Cardiac muscle cell (in vitro differentiated cells and primary cell): ENCODE data around the gene GRID1. TPM values are rescaled to one million over a fixed set of nuclear protein-coding genes. Genes with fewer than 3 reads are reported as not detected.

ENCODE experiments used
- DNase-seq, 2 donors: peaks; one replicate each; pipeline versions ENCODE4 v3.0.0 to v3.0.0-alpha.2; 2010 to 2017; ENCODE audit warnings: low read depth in 1 of 2, low spot score in 1 of 2
- H3K27ac ChIP-seq: fragments of 200-600 bp; sonication (generic); 2 replicates; pipeline ENCODE4 v1.5.1; 2016
- H3K27me3 ChIP-seq: fragments of 200-600 bp; sonication (generic); 2 replicates; pipeline ENCODE4 v1.6.0; 2016; ENCODE audit warnings: control low read depth
- H3K36me3 ChIP-seq: fragments of 200-600 bp; sonication (generic); 2 replicates; pipeline ENCODE4 v1.5.1; 2016; ENCODE audit warnings: control low read depth
- H3K4me1 ChIP-seq: fragments of 200-600 bp; sonication (generic); 2 replicates; pipeline ENCODE4 v1.8.1; 2017; ENCODE audit warnings: low read depth, mild to moderate bottlenecking, mixed run types
- H3K4me3 ChIP-seq: fragments of 200-600 bp; sonication (generic); 2 replicates; pipeline ENCODE4 v1.5.1; 2016; ENCODE audit warnings: mild to moderate bottlenecking
- H3K9me3 ChIP-seq: fragments of 200-600 bp; sonication (generic); 2 replicates; pipeline ENCODE4 v1.5.1; 2017; ENCODE audit warnings: low read depth, mild to moderate bottlenecking, control low read depth
- CTCF ChIP-seq: IDR thresholded peaks from 2 replicates; pipeline ENCODE4 v1.5.1; 2012; ENCODE audit warnings: low read depth, mild to moderate bottlenecking, low read length
- polyA plus RNA-seq: library from polyadenylated mRNA; unstranded; fragments of >200 nt; fragmentation: Nextera tagmentation; extraction: Ambion mirVana; gene quantifications from 2 replicates; pipeline ENCODE4 v1.2.1, GENCODE V29; 2016
- total RNA-seq: library from RNA; depleted of rRNA; stranded (reverse); fragments of >200 nt; gene quantifications from 2 replicates; pipeline ENCODE4 v1.2.3, GENCODE V29; 2016

Gene GRID1
- total and polyA plus RNA-seq, 2 experiments from 2014 or later, result 1.5 to 1.6 TPM

DNA sequence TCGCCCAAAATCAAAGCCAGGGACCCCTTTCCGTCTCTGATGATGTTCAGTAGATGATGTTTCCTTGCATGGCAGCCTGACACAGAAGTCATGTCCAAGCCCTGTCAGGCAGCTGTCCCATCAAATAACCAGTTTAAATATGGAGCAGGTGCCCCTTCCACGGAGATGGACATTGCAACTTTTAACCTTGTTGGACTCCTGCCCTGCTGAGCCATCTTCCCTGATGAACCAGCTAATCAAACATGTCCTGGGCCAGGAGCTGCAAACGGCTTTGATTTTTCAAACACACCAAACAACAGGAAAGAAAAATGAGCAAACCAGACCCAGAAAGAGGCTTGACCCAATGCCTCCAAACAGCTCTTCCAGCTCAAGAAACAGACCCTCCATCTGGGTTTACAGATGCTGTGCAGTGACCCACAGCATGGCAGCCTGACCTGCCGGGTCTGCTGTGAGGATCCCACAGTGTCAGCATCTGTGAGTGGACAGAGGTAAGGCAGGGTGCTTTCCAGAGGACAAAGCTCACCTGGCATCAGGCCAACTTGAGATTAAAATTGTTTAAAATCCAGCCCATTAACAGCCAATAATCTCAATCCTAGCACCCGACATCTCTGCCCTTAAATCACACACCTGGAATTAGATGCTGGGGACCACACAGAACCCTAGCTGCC, 372.6 kb downstream of the GRID1 start:
- DNase-seq, result no peak
- no peaks in the 10 kb centered on the region for H3K4me1 ChIP-seq

DNA sequence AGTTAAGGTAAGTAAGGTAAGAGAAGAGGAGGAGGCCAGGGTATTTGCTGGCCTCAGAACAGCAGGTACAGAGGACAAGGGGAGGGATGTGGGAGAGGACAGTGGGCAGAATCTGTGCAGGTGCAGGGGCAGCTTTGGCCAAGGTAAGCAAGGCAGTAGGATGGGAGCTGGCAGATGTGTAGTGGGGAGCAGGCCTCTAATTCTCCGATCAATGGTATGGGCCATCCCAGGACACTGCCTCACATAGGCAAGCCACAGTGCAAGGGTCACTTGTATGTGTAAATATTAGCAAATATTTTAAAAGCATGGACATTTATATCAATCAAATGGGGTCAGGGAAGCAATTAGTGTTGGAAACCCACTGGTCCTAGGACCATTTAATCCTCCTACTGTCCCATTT, 373.5 kb downstream of the GRID1 start:
- H3K27me3 ChIP-seq, result no peaks in the 10 kb centered on the region
- no peak for DNase-seq

More for the DNA sequence above, 372.6 kb downstream of the GRID1 start:
- Histone ChIP-seq H3K27ac (no peak overlapping the region), H3K4me3 (no peak overlapping the region), H3K27me3 (no peaks in the 10 kb centered on the region), H3K9me3 (no peaks in the 10 kb centered on the region), H3K36me3 (no peaks in the 10 kb centered on the region)
- no peak for TF ChIP-seq CTCF

DNA sequence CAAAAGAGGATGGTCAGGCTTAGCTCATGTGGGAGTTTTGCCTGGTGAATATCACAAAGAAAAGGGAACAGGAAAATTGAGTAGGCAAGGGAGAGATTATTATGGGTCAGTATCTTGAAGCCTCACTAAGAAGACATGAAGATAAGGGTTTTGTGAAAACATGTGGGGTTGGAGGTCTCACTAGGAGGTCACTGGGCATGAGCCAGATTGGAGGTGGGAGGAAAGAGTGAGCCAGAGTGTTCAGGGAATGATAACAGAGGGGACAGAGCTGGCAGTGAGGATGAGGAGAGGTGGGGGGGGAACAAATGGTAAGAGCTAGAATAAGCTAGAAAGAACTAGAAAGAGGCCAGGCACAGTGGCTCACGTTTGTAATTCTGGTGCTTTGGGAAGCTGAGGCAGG, 374.3 kb downstream of the GRID1 start:
- Histone ChIP-seq H3K9me3 (no peaks in the 10 kb centered on the region), H3K4me3 (no peak overlapping the region), H3K4me1 (no peaks in the 10 kb centered on the region), H3K27me3 (no peaks in the 10 kb centered on the region), H3K36me3 (no peaks in the 10 kb centered on the region), H3K27ac (no peak overlapping the region)
- TF ChIP-seq CTCF, result no peak
- no peak for DNase-seq

More for the DNA sequence above, 373.5 kb downstream of the GRID1 start:
- no peak overlapping the region for H3K27ac ChIP-seq
- H3K4me1 ChIP-seq, result no peaks in the 10 kb centered on the region
- no peaks in the 10 kb centered on the region for H3K9me3 ChIP-seq
- H3K36me3 ChIP-seq, result no peaks in the 10 kb centered on the region
- no peak overlapping the region for H3K4me3 ChIP-seq
- no peak for TF ChIP-seq CTCF

GRCh38 chr10:85986777-85987176, 379.8 kb downstream of the GRID1 start:
- no peaks in the 10 kb centered on the region for H3K27me3 ChIP-seq
- no peak overlapping the region for H3K27ac ChIP-seq
- no peaks in the 10 kb centered on the region for H3K4me1 ChIP-seq
- TF ChIP-seq CTCF, result no peak
- H3K9me3 ChIP-seq, result no peaks in the 10 kb centered on the region
- no peak for DNase-seq
- H3K36me3 ChIP-seq, result no peaks in the 10 kb centered on the region
- H3K4me3 ChIP-seq, result no peak overlapping the region

DNA sequence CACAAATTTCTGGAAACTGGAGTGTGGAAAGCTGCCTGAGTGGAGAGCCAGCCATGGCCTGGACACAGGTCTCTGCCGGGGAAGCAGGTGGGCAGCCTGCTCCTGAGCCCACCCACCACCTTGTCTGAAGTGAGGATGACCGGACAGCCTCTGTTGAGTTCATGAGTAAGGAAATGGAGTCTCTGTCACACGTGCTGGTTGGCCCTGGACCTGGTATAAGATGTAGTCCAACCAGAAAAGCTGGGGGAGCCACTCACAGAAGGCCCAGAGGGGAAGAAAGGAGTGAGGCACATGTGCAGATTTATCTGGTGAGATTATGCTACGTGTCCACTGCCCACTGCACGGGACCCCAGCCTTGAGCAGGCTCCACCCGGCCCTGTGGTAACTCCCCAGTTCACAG, 383.5 kb downstream of the GRID1 start:
- Histone ChIP-seq H3K4me1 (no peaks in the 10 kb centered on the region), H3K27ac (no peak overlapping the region)
- DNase-seq, result no peak

More for the DNA sequence above, 383.5 kb downstream of the GRID1 start:
- Histone ChIP-seq H3K27me3 (no peaks in the 10 kb centered on the region), H3K9me3 (no peaks in the 10 kb centered on the region), H3K36me3 (no peaks in the 10 kb centered on the region), H3K4me3 (no peak overlapping the region)
- TF ChIP-seq CTCF, result no peak
